K562 (cell line): Measurements from ENCODE around the gene ZCCHC4. TPM values are rescaled to one million over a fixed set of nuclear protein-coding genes. Genes with fewer than 3 reads are reported as not detected.

Experiments used
- GABPA ChIP-seq: fragments of 200-800 bp; sonication (Bioruptor generic); conservative IDR thresholded peaks from 2 replicates; pipeline ENCODE4 v1.6.1; 2016; ENCODE audit warnings: low read depth, missing genetic modification characterization, missing compliant biosample characterization
- HNRNPUL1 ChIP-seq: fragments of 200-400 bp; formaldehyde crosslinking; IDR thresholded peaks from 2 replicates; pipeline ENCODE4 v1.6.1; 2017; ENCODE audit warnings: low read length
- KLF16 ChIP-seq: IDR thresholded peaks from 2 replicates; pipeline ENCODE4 v1.6.1; 2016; ENCODE audit warnings: antibody characterized with exemption
- MAFG ChIP-seq: fragments of 450-650 bp; conservative IDR thresholded peaks from 2 replicates; pipeline ENCODE4 v1.6.1; 2016; ENCODE audit warnings: missing genetic modification characterization, missing compliant biosample characterization
- POLR2A ChIP-seq: fragments of 450-650 bp; conservative IDR thresholded peaks from 2 replicates; pipeline ENCODE4 v1.6.1; 2016
- PTRF ChIP-seq: fragments of 450-650 bp; IDR thresholded peaks from 2 replicates; pipeline ENCODE4 v1.6.1; 2016; ENCODE audit warnings: mild to moderate bottlenecking, missing genetic modification characterization, missing compliant biosample characterization
- TAF1 ChIP-seq: IDR thresholded peaks from 2 replicates; pipeline ENCODE4 v1.6.1; 2011; ENCODE audit warnings: mild to moderate bottlenecking, low read length, moderate library complexity; ENCODE audit not compliant: insufficient read depth, control insufficient read depth, severe bottlenecking; ENCODE audit errors: extremely low read depth
- YY1 ChIP-seq, 3 experiments: IDR thresholded peaks; 2 replicates each; pipeline ENCODE4 v1.6.1; 2011; ENCODE audit warnings: low read length in 2 of 3, mild to moderate bottlenecking in 2 of 3, moderate library complexity in 2 of 3, borderline replicate concordance in 1 of 3, control low read depth in 1 of 3, low read depth in 1 of 3; ENCODE audit not compliant: insufficient read depth in 3 of 3, insufficient replicate concordance in 2 of 3, control insufficient read depth in 1 of 3, insufficient read length in 1 of 3; ENCODE audit errors: extremely low read depth in 1 of 3
- ZNF263 ChIP-seq: sonication (generic); formaldehyde crosslinking; IDR thresholded peaks from 2 replicates; pipeline ENCODE4 v1.8.0; 2022; ENCODE audit warnings: mild to moderate bottlenecking, missing genetic modification reagents, borderline replicate concordance
- ZNF431 ChIP-seq: sonication (generic); formaldehyde crosslinking; IDR thresholded peaks from 2 replicates; pipeline ENCODE4 v1.8.0; 2022; ENCODE audit warnings: mild to moderate bottlenecking, missing genetic modification reagents
- polyA plus RNA-seq, 8 experiments: library from polyadenylated mRNA; depleted of rRNA in 4 of 8; stranded (reverse) in 5 of 8; unstranded in 3 of 8; fragments of >200 nt; fragmentation: Nextera tagmentation in 2 of 8; fragmentation: Illumina TruSeq in 1 of 8; extraction: Ambion mirVana in 2 of 8; extraction: Trizol in 1 of 8; gene quantifications; 2 replicates each; pipeline versions ENCODE4 v1.2.1 to v1.2.3, GENCODE V29; 2011 to 2014; ENCODE audit warnings: inconsistent platforms in 1 of 8, missing spikeins in 1 of 8
- total RNA-seq, 7 experiments: library from RNA; depleted of rRNA in 6 of 7; stranded (reverse); fragments of >200 nt in 6 of 7; fragmentation: Illumina TruSeq in 2 of 7; extraction: Trizol in 2 of 7; gene quantifications; 2 replicates each; pipeline versions ENCODE4 v1.2.1 to v1.2.3, GENCODE V29; 2011 to 2021; ENCODE audit warnings: low replicate concordance in 1 of 7
- TF ChIP-seq, protein P1 (sequence below), 3 experiments: fragments of 200-800 bp in 1 of 3; fragments of 250-450 bp in 1 of 3; fragments of 450-650 bp in 1 of 3; sonication (Bioruptor Pico) in 1 of 3; sonication (Bioruptor generic) in 1 of 3; formaldehyde crosslinking in 1 of 3; IDR thresholded peaks; 2 replicates each; pipeline versions ENCODE4 v1.6.1 to v1.8.0; 2016 to 2022; ENCODE audit warnings: mild to moderate bottlenecking in 2 of 3, missing genetic modification characterization in 2 of 3, missing compliant biosample characterization in 1 of 3, moderate library complexity in 1 of 3
- TF ChIP-seq, protein P2 (sequence below): fragments of 450-650 bp; IDR thresholded peaks from 2 replicates; pipeline ENCODE4 v1.6.1; 2016; ENCODE audit warnings: borderline replicate concordance
- TF ChIP-seq, protein P3 (sequence below): fragments of 250-450 bp; sonication (Bioruptor Pico); IDR thresholded peaks from 2 replicates; pipeline ENCODE4 v1.9.0; 2021; ENCODE audit warnings: mild to moderate bottlenecking

Gene ZCCHC4
- total and polyA plus RNA-seq, 9 of the 15 experiments (the other 6 are each of a cell fraction or from before 2014, with no cell fraction given) = 5.3 to 26.1 (median 15.2) TPM

DNA sequence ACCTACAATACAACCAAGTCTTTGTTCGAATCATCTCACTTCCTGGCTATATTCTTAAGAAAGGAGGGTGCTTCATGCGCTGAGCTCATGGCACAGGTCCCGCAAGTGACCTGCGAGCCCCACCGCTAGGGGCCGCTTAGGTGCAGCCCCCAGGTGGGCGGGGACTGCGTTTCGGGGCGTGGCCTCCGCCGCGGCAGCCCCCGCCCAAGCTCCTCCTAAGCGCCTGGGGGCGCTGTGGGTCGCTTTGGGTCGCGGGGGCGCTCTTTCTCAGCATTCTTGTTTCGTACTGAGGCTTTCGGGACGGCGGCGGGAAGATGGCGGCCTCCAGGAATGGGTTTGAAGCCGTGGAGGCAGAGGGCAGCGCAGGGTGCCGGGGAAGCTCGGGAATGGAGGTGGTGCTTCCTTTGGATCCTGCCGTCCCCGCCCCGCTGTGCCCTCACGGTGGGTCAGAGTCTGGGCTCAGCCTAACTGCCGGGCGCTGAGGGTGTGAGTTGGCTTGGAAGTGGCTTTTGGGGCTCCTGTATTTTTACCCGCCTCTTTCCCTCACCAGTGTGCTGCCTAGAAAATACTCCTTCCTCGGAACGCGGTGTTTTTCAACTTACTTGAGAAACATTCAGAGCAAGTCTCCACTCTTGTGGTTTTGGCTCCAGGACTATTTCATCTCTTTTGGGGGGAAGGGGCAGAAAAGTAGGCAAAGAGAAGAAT is at the start of gene ZCCHC4 (continued):
- TF ChIP-seq, protein P1, sequence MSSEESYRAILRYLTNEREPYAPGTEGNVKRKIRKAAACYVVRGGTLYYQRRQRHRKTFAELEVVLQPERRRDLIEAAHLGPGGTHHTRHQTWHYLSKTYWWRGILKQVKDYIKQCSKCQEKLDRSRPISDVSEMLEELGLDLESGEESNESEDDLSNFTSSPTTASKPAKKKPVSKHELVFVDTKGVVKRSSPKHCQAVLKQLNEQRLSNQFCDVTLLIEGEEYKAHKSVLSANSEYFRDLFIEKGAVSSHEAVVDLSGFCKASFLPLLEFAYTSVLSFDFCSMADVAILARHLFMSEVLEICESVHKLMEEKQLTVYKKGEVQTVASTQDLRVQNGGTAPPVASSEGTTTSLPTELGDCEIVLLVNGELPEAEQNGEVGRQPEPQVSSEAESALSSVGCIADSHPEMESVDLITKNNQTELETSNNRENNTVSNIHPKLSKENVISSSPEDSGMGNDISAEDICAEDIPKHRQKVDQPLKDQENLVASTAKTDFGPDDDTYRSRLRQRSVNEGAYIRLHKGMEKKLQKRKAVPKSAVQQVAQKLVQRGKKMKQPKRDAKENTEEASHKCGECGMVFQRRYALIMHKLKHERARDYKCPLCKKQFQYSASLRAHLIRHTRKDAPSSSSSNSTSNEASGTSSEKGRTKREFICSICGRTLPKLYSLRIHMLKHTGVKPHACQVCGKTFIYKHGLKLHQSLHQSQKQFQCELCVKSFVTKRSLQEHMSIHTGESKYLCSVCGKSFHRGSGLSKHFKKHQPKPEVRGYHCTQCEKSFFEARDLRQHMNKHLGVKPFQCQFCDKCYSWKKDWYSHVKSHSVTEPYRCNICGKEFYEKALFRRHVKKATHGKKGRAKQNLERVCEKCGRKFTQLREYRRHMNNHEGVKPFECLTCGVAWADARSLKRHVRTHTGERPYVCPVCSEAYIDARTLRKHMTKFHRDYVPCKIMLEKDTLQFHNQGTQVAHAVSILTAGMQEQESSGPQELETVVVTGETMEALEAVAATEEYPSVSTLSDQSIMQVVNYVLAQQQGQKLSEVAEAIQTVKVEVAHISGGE (CRISPR knock-in tag; IDR thresholded peaks at IDR 0.05) = peak in 1 of 3 experiments; percentile 67; a peak in 2 of 6 replicates
- TF ChIP-seq HNRNPUL1 (no peak), TAF1 (peak; percentile 98), YY1 (IDR thresholded peaks at IDR 0.05; ENCODE audit: borderline replicate concordance in 1 of 3, control insufficient read depth in 1 of 3, extremely low read depth in 1 of 3, insufficient read depth in 3 of 3, insufficient read length in 1 of 3, insufficient replicate concordance in 2 of 3, low read depth in 1 of 3, low read length in 2 of 3) (peak; percentile 88 to 99 (median 98)), KLF16 (peak; percentile 49; the same call in 1 of the 2 replicates), POLR2A (peak; percentile 93), ZNF431 (CRISPR knock-in tag) (peak; percentile 27; the same call in 1 of the 2 replicates), GABPA (tag) (peak; percentile 56), MAFG (no peak), ZNF263 (CRISPR knock-in tag) (peak; percentile 43; the same call in 1 of the 2 replicates), PTRF (tag) (no peak)
- TF ChIP-seq, protein P2, sequence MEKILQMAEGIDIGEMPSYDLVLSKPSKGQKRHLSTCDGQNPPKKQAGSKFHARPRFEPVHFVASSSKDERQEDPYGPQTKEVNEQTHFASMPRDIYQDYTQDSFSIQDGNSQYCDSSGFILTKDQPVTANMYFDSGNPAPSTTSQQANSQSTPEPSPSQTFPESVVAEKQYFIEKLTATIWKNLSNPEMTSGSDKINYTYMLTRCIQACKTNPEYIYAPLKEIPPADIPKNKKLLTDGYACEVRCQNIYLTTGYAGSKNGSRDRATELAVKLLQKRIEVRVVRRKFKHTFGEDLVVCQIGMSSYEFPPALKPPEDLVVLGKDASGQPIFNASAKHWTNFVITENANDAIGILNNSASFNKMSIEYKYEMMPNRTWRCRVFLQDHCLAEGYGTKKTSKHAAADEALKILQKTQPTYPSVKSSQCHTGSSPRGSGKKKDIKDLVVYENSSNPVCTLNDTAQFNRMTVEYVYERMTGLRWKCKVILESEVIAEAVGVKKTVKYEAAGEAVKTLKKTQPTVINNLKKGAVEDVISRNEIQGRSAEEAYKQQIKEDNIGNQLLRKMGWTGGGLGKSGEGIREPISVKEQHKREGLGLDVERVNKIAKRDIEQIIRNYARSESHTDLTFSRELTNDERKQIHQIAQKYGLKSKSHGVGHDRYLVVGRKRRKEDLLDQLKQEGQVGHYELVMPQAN = peak; percentile 92
- TF ChIP-seq, protein P3, sequence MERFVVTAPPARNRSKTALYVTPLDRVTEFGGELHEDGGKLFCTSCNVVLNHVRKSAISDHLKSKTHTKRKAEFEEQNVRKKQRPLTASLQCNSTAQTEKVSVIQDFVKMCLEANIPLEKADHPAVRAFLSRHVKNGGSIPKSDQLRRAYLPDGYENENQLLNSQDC (CRISPR knock-in tag) = no peak
